ENCODE data around the gene POF1B.

Gene POF1B

GRCh38 chrX:85243155-85243554 lies 136.3 kb downstream of the POF1B start:
- DNase-seq (ENCODE audit: low spot score) = no peak

All from HuH-7.5 (cell line).